ENCODE measurements around the gene RIPOR2.
A peak's percentile ranks its signal among the peaks of the same experiment; 100 is the strongest.

RIPOR2 gene

GRCh38 chr6:24911796-24912382 lies 23.9 kb downstream of the RIPOR2 start:
- no peak for DNase-seq
- Histone ChIP-seq H3K4me1 (no peaks in the 10 kb centered on the region), H3K36me3 (no peaks in the 10 kb centered on the region), H3K27me3 (peaks cover 22% of the 10 kb centered on the region), H3K4me3 (ENCODE audit: low read depth, low read length) (no peak overlapping the region), H3K9me3 (no peaks in the 10 kb centered on the region)
- no peak for TF ChIP-seq CTCF (IDR thresholded peaks at IDR 0.05; ENCODE audit: low read depth, low read length)

- no peaks in the 10 kb centered on the region for H3K9me3 ChIP-seq
- H3K4me1 ChIP-seq, result no peaks in the 10 kb centered on the region
- peak; percentile 66 for DNase-seq
- peaks cover 22% of the 10 kb centered on the region for H3K27me3 ChIP-seq
- no peaks in the 10 kb centered on the region for H3K36me3 ChIP-seq
- no peak for TF ChIP-seq CTCF (IDR thresholded peaks at IDR 0.05; ENCODE audit: low read depth, low read length)
- peak overlapping the region; percentile 54 for H3K4me3 ChIP-seq (ENCODE audit: low read depth, low read length)
Observed at GRCh38 chr6:24910961-24911725, 24.6 kb downstream of the RIPOR2 start.

GRCh38 chr6:24910331-24910960 lies 25.3 kb downstream of the RIPOR2 start:
- no peak for TF ChIP-seq CTCF (IDR thresholded peaks at IDR 0.05; ENCODE audit: low read depth, low read length)
- H3K36me3 ChIP-seq, result no peaks in the 10 kb centered on the region
- H3K27me3 ChIP-seq, result peaks cover 22% of the 10 kb centered on the region
- H3K4me3 ChIP-seq (ENCODE audit: low read depth, low read length), result peak overlapping the region; percentile 54
- no peak for DNase-seq
- H3K4me1 ChIP-seq, result no peaks in the 10 kb centered on the region
- H3K9me3 ChIP-seq, result no peaks in the 10 kb centered on the region

GRCh38 chr6:24909241-24910216 lies 26.2 kb downstream of the RIPOR2 start:
- no peaks in the 10 kb centered on the region for H3K4me1 ChIP-seq
- H3K4me3 ChIP-seq (ENCODE audit: low read depth, low read length), result no peak overlapping the region
- H3K27me3 ChIP-seq, result peaks cover 22% of the 10 kb centered on the region
- DNase-seq, result no peak
- no peaks in the 10 kb centered on the region for H3K36me3 ChIP-seq
- H3K9me3 ChIP-seq, result no peaks in the 10 kb centered on the region
- no peak for TF ChIP-seq CTCF (IDR thresholded peaks at IDR 0.05; ENCODE audit: low read depth, low read length)

GRCh38 chr6:24908650-24909035 lies 27.1 kb downstream of the RIPOR2 start:
- Histone ChIP-seq H3K4me3 (ENCODE audit: low read depth, low read length) (no peak overlapping the region), H3K9me3 (no peaks in the 10 kb centered on the region), H3K36me3 (no peaks in the 10 kb centered on the region), H3K27me3 (peaks cover 22% of the 10 kb centered on the region), H3K4me1 (no peaks in the 10 kb centered on the region)
- TF ChIP-seq CTCF (IDR thresholded peaks at IDR 0.05; ENCODE audit: low read depth, low read length), result no peak
- DNase-seq, result no peak

Data from BE2C (cell line).